ENCODE results near the gene NXF1. TPM values are rescaled to one million over a fixed set of nuclear protein-coding genes. Genes with fewer than 3 reads are reported as not detected.

The NXF1 gene
- total and polyA plus RNA-seq, 7 donors = 20.3 to 68.1 (median 40.2) TPM

GRCh38 chr11:62778441-62778840, 26.8 kb downstream of the NXF1 start:
- 92 to 97% methylated on average over 3 of the region's 3 CpGs for WGBS, 2 donors
- intact Hi-C loops (cut with DNase I) = no loop called here
- H3K36me3 ChIP-seq = peaks cover 0 to 72% (median 26%) of the 10 kb centered on the region in 4 donors
- no peak for DNase-seq
- no peak overlapping the region for H3K27ac ChIP-seq
- no peaks in the 10 kb centered on the region for H3K27me3 ChIP-seq
- H3K4me1 ChIP-seq = no peaks in the 10 kb centered on the region
- no peak overlapping the region for H3K4me3 ChIP-seq
- no peaks in the 10 kb centered on the region for H3K9me3 ChIP-seq
- TF ChIP-seq POLR2AphosphoS5 (IDR thresholded peaks at IDR 0.05) = no peak
- no peak for TF ChIP-seq CTCF (IDR thresholded peaks at IDR 0.05)
- TF ChIP-seq POLR2A (IDR thresholded peaks at IDR 0.05) = no peak
- TF ChIP-seq EP300 (IDR thresholded peaks at IDR 0.05) = no peak

- Histone ChIP-seq H3K9me3 (no peaks in the 10 kb centered on the region), H3K4me1 (peaks cover 0 to 2% (median under 1%) of the 10 kb centered on the region in 4 donors), H3K36me3 (peaks cover 0 to 61% (median 26%) of the 10 kb centered on the region in 4 donors), H3K4me3 (no peak overlapping the region), H3K27ac (no peak overlapping the region), H3K27me3 (no peaks in the 10 kb centered on the region)
- intact Hi-C loops (cut with DNase I) = no loop called here
- 85 to 88% methylated on average over 2 of the region's 2 CpGs for WGBS, 2 donors
- no peak for DNase-seq
- no peak for TF ChIP-seq POLR2A (IDR thresholded peaks at IDR 0.05)
- TF ChIP-seq CTCF (IDR thresholded peaks at IDR 0.05) = no peak
- TF ChIP-seq POLR2AphosphoS5 (IDR thresholded peaks at IDR 0.05) = no peak
- no peak for TF ChIP-seq EP300 (IDR thresholded peaks at IDR 0.05)
Observed at GRCh38 chr11:62777389-62777788, 27.9 kb downstream of the NXF1 start.

- H3K9me3 ChIP-seq = no peaks in the 10 kb centered on the region
Observed at GRCh38 chr11:62775646-62776045, 29.6 kb downstream of the NXF1 start.

GRCh38 chr11:62774407-62774806, 30.8 kb downstream of the NXF1 start:
- intact Hi-C loops (cut with DNase I) = loop anchor here (5.0 kb wide), 1 partner anchor 47 kb away; the partner anchor contains the start of genes HNRNPUL2 and TTC9C
- Histone ChIP-seq H3K36me3 (peaks cover 0 to 39% (median 24%) of the 10 kb centered on the region in 4 donors), H3K4me3 (no peak overlapping the region), H3K4me1 (peaks cover 0 to 26% (median 22%) of the 10 kb centered on the region in 4 donors), H3K27ac (no peak overlapping the region), H3K27me3 (no peaks in the 10 kb centered on the region), H3K9me3 (no peaks in the 10 kb centered on the region)
- no peak for TF ChIP-seq POLR2AphosphoS5 (IDR thresholded peaks at IDR 0.05)
- no peak for TF ChIP-seq EP300 (IDR thresholded peaks at IDR 0.05)
- no peak for TF ChIP-seq CTCF (IDR thresholded peaks at IDR 0.05)
- WGBS, 2 donors = 94% methylated on average over 6 of the region's 6 CpGs
- DNase-seq = no peak

More at GRCh38 chr11:62775646-62776045, 29.6 kb downstream of the NXF1 start:
- Histone ChIP-seq H3K4me3 (no peak overlapping the region), H3K4me1 (peaks cover 0 to 13% (median 11%) of the 10 kb centered on the region in 4 donors), H3K27ac (no peak overlapping the region), H3K27me3 (no peaks in the 10 kb centered on the region), H3K36me3 (peaks cover 0 to 51% (median 24%) of the 10 kb centered on the region in 4 donors)
- no peak for DNase-seq
- no peak for TF ChIP-seq POLR2AphosphoS5 (IDR thresholded peaks at IDR 0.05)
- no peak for TF ChIP-seq POLR2A (IDR thresholded peaks at IDR 0.05)
- WGBS, 2 donors = 95 to 96% methylated on average over 17 of the region's 17 CpGs
- intact Hi-C loops (cut with DNase I) = no loop called here

- H3K9me3 ChIP-seq = no peaks in the 10 kb centered on the region
- peaks cover 0 to 28% (median 22%) of the 10 kb centered on the region in 4 donors for H3K4me1 ChIP-seq
- DNase-seq = peak; percentile 100
- H3K4me3 ChIP-seq = peak within 1 kb of the TSS; percentile 62 to 73 (median 68)
- intact Hi-C loops (cut with DNase I) = loop anchor here (1.0 to 5.0 kb wide), 2 partner anchors 15 to 44 kb away; partner anchors contain the start of genes HNRNPUL2 and TTC9C
- TF ChIP-seq CTCF (IDR thresholded peaks at IDR 0.05) (no peak), EP300 (IDR thresholded peaks at IDR 0.05) (peak in 1 of 4 donors; percentile 10), POLR2A (IDR thresholded peaks at IDR 0.05) (peak; percentile 31 to 42), POLR2AphosphoS5 (IDR thresholded peaks at IDR 0.05) (peak; percentile 63 to 81 (median 71))
- WGBS, 2 donors = 2 to 3% methylated on average over 60 of the region's 60 CpGs
- H3K27me3 ChIP-seq = no peaks in the 10 kb centered on the region
- peaks cover 6 to 28% (median 16%) of the 10 kb centered on the region in 4 donors for H3K36me3 ChIP-seq
- peak within 1 kb of the TSS; percentile 91 to 96 (median 94) for H3K27ac ChIP-seq
Observed at GRCh38 chr11:62771144-62772021, 33.9 kb downstream of the NXF1 start, which contains the start of gene TAF6L. Gene TAF6L (plus strand): TSS chr11:62771396. CDS start chr11:62775784, 4,388 bp downstream.
